MCF 10A (cell line): Measurements from ENCODE around the gene AHNAK. TPM values are rescaled to one million over a fixed set of nuclear protein-coding genes. Genes with fewer than 3 reads are reported as not detected.

Experiments
- BruUV-seq: library from RNA; stranded (reverse); fragments of 400-500 nt; replicated peaks from 2 replicates; lab custom pipeline; 2021; lab: Mats Ljungman, UMichigan
- CTCF ChIA-PET: fragments of 300-600 bp; sonication (Branson Sonifier 250); formaldehyde crosslinking; extraction: SDS; loops from one replicate; lab custom pipeline; 2021; ENCODE audit warnings: antibody characterized with exemption, inconsistent platforms; lab: Yijun Ruan, JAX
- POLR2A ChIA-PET: fragments of 300-600, 350-650 bp; sonication (Branson Sonifier 250); formaldehyde crosslinking; extraction: SDS; loops from one replicate; lab custom pipeline; 2020; ENCODE audit warnings: antibody characterized with exemption, inconsistent platforms; lab: Yijun Ruan, JAX
- DNase-seq: peaks from one replicate; pipeline ENCODE4 v3.0.0-alpha.2; 2018; ENCODE audit not compliant: unreplicated experiment
- H3K27ac Mint-ChIP-seq: one replicate; pipeline ENCODE4 v1.8.0; 2022; ENCODE audit warnings: mild to moderate bottlenecking, low read depth, mixed read lengths; ENCODE audit not compliant: unreplicated experiment
- H3K27me3 Mint-ChIP-seq: one replicate; pipeline ENCODE4 v1.8.0; 2022; ENCODE audit warnings: mixed read lengths; ENCODE audit not compliant: insufficient read depth, unreplicated experiment
- H3K36me3 Mint-ChIP-seq: one replicate; pipeline ENCODE4 v1.8.0; 2022; ENCODE audit warnings: mild to moderate bottlenecking, moderate library complexity, mixed read lengths; ENCODE audit not compliant: insufficient read depth, unreplicated experiment
- H3K4me1 Mint-ChIP-seq: one replicate; pipeline ENCODE4 v1.8.0; 2022; ENCODE audit warnings: mixed read lengths; ENCODE audit not compliant: insufficient read depth, unreplicated experiment
- H3K4me3 Mint-ChIP-seq: one replicate; pipeline ENCODE4 v1.8.0; 2022; ENCODE audit warnings: mild to moderate bottlenecking, moderate library complexity, mixed read lengths; ENCODE audit not compliant: unreplicated experiment
- H3K9me3 Mint-ChIP-seq: one replicate; pipeline ENCODE4 v1.8.0; 2022; ENCODE audit warnings: mixed read lengths; ENCODE audit not compliant: unreplicated experiment
- CTCF ChIP-seq: fragments of 200-600 bp; IDR thresholded peaks from one replicate; pipeline ENCODE4 v1.8.0; 2022; ENCODE audit warnings: antibody characterized with exemption, mild to moderate bottlenecking; ENCODE audit not compliant: unreplicated experiment
- intact Hi-C: fragments of 100-400 bp; cut with micrococcal nuclease; formaldehyde crosslinking; loops from 2 replicates; pipeline ENCODE4 v1.14.1; 2022
- total RNA-seq: library from RNA; stranded (reverse); gene quantifications from 2 replicates; pipeline ENCODE4 v1.2.3, GENCODE V29; 2022

Gene AHNAK
- total RNA-seq, 1 experiment from 2014 or later: 429 TPM

DNA sequence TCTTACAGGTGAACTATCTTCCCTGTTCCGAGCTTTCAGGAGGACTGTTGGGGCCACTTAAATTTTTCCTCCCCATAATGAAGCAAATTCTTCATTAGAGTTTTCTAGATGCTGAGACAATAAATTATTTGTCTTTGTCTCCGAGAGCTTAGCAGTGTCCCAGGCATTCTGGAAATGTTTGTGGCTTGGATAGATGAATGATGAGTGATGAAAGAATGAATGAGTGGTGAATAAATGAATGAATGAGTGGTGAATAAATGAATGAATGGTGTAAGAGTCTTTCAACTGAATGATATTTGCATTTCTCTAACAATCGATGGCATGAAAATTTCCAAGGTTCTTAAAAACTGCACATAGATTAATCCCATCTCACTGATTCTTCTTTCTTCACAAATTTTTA is 52.8 kb downstream of the AHNAK start:
- POLR2A ChIA-PET: interaction anchor here (1.0 kb wide), 1 partner anchor 67 kb away, joined by 3 read pairs; no protein-coding TSS in a partner anchor
- Mint-ChIP-seq H3K27me3 (no peaks in the 10 kb centered on the region), H3K27ac (no peak overlapping the region), H3K36me3 (peaks cover 5% of the 10 kb centered on the region), H3K4me1 (peaks cover 13% of the 10 kb centered on the region), H3K4me3 (no peak overlapping the region), H3K9me3 (no peaks in the 10 kb centered on the region)
- no peak for DNase-seq
- no peak for TF ChIP-seq CTCF
- intact Hi-C loops: no loop called here
- CTCF ChIA-PET: interaction anchor here (0.6 to 1.2 kb wide), 2 partner anchors 50 to 117 kb away, joined by 3 read pairs; no protein-coding TSS in a partner anchor
- no TSS peak for BruUV-seq

- intact Hi-C loops: no loop called here
- CTCF ChIA-PET: interaction anchor here (1.2 to 1.3 kb wide), 2 partner anchors 50 to 51 kb away, joined by 3 to 4 read pairs; no protein-coding TSS in a partner anchor
- no peak overlapping the region for H3K27ac Mint-ChIP-seq
- H3K27me3 Mint-ChIP-seq: no peaks in the 10 kb centered on the region
- POLR2A ChIA-PET: no interaction called here
- no TSS peak for BruUV-seq
- no peak for DNase-seq
- H3K4me3 Mint-ChIP-seq: no peak overlapping the region
- peaks cover 12% of the 10 kb centered on the region for H3K4me1 Mint-ChIP-seq
- H3K9me3 Mint-ChIP-seq: no peaks in the 10 kb centered on the region
- H3K36me3 Mint-ChIP-seq: peaks cover 2% of the 10 kb centered on the region
- no peak for TF ChIP-seq CTCF
These were observed 54.0 kb downstream of the AHNAK start for GRCh38 chr11:62492586-62492985.

DNA sequence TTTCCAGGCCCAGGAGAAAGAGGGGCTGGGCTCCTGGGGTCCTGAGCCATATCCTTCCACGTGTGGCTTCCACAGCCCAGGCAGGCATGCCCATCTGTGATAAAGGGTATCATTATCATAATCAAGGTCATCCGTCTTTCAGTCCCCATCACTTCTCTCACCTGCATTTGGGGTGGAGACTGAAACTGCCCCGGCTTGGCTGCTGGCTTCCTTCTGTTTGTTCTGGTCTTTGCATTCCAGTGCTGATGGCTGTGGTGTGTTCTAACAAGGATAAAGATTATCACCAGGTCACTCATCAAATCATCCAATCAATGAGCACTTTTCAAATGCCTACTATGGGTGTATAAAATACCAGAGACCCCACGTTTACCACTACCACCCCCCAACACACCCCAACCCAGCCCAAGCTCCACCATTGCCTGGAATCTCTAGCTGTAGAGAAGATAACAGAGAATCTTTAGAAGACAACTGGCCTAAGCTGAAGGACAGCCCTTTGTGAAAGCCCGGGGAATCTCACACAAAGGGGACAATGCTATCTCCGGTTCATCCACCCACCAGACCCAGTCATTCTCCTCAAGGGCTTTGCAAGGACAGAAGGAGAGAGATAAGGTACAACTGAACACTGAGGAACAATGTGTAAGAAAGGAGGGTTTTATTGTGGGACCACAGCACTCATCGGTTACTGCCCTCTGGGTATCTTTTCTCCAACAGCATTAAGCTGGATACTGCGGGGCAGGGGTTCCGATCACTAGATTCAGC is 54.9 kb downstream of the AHNAK start:
- H3K9me3 Mint-ChIP-seq: no peaks in the 10 kb centered on the region
- no peak overlapping the region for H3K4me3 Mint-ChIP-seq
- no peak for TF ChIP-seq CTCF
- no peaks in the 10 kb centered on the region for H3K36me3 Mint-ChIP-seq
- no TSS peak for BruUV-seq
- H3K4me1 Mint-ChIP-seq: peaks cover 3% of the 10 kb centered on the region
- intact Hi-C loops: no loop called here
- POLR2A ChIA-PET: no interaction called here
- H3K27ac Mint-ChIP-seq: no peak overlapping the region
- H3K27me3 Mint-ChIP-seq: no peaks in the 10 kb centered on the region
- CTCF ChIA-PET: interaction anchor here (1.3 to 1.6 kb wide), 2 partner anchors 51 to 67 kb away, joined by 4 read pairs; no protein-coding TSS in a partner anchor
- no peak for DNase-seq

GRCh38 chr11:62489204-62489603 is 57.4 kb downstream of the AHNAK start:
- H3K4me3 Mint-ChIP-seq: no peak overlapping the region
- H3K36me3 Mint-ChIP-seq: no peaks in the 10 kb centered on the region
- DNase-seq: no peak
- ChIA-PET CTCF (interaction anchor here (0.6 to 1.6 kb wide), 3 partner anchors 64 to 742 kb away, joined by 3 to 4 read pairs (median 3); no protein-coding TSS in a partner anchor), POLR2A (interaction anchor here (1.0 kb wide), 1 partner anchor 15 kb away, joined by 3 read pairs; no protein-coding TSS in a partner anchor)
- intact Hi-C loops: no loop called here
- no peak for TF ChIP-seq CTCF
- H3K27me3 Mint-ChIP-seq: no peaks in the 10 kb centered on the region
- no peaks in the 10 kb centered on the region for H3K4me1 Mint-ChIP-seq
- H3K27ac Mint-ChIP-seq: no peak overlapping the region
- BruUV-seq: no TSS peak
- H3K9me3 Mint-ChIP-seq: no peaks in the 10 kb centered on the region
